ENCODE data around the gene SLC22A3.

SLC22A3 gene

DNA sequence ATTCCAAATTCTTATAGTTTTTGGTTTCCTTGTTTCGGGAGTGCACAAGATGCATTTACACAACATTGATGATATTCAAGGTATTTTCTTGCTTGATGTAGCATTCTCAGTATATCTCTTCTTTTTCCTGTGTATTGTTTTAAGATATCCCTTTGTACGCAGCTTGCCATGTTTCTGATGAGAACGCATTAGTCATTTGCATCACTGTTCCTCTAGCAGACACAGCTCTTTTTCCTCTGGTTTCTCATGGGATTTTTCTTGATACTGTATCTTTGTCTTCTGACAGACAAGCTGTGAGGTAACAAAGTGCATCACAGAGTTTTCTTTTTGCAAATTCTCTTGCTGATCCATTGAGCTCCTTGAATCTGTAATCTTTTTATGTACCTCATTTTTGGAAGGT is 146.4 kb downstream of the SLC22A3 start:
- in situ Hi-C loops (cut with MboI; ENCODE audit: low sequenced_read_pairs) = no loop called here

- in situ Hi-C loops (cut with MboI; ENCODE audit: low sequenced_read_pairs) = no loop called here
Observed at GRCh38 chr6:160500639-160501038, 152.5 kb downstream of the SLC22A3 start.

All from hTERT RPE-1 (cell line).